Activated CD4-positive, alpha-beta T cell treated with anti-CD3 and anti-CD28 coated beads, Interleukin-2, amount 50 U/mL, for 16 hours (primary cell): ENCODE data around the gene COX7B.
"Not testable (repeated sequence)": the region's sequence is repeated elsewhere in the genome, so short reads cannot be mapped to it uniquely, and the experiment has no call there.

Experiments used
- DNase-seq: peaks from one replicate; pipeline ENCODE4 v3.0.0-alpha.2; 2020

COX7B gene, protein sequence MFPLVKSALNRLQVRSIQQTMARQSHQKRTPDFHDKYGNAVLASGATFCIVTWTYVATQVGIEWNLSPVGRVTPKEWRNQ

GRCh38 chrX:77899081-77899828 is at the start of gene COX7B:
Gene COX7B (plus strand): TSS chrX:77899468. CDS start chrX:77899554, 86 bp downstream.
- peak; percentile 92 for DNase-seq

GRCh38 chrX:77875372-77875771 is 23.9 kb upstream of the COX7B start:
- DNase-seq = no peak

- DNase-seq = not testable (repeated sequence)
These were observed 17.9 kb upstream of the COX7B start for GRCh38 chrX:77881418-77881817.

GRCh38 chrX:77892887-77893286 is 6.4 kb upstream of the COX7B start:
- no peak for DNase-seq

GRCh38 chrX:77893713-77894112 is 5.6 kb upstream of the COX7B start:
- DNase-seq = no peak

- peak; percentile 94 for DNase-seq
These were observed 4.1 kb upstream of the COX7B start, which contains the start of gene MAGT1 for GRCh38 chrX:77894921-77895886. Gene MAGT1 (minus strand): TSS chrX:77895435. CDS start chrX:77895410, 25 bp downstream.

- no peak for DNase-seq
These were observed 1.4 kb downstream of the COX7B start for GRCh38 chrX:77900688-77901087.

DNA sequence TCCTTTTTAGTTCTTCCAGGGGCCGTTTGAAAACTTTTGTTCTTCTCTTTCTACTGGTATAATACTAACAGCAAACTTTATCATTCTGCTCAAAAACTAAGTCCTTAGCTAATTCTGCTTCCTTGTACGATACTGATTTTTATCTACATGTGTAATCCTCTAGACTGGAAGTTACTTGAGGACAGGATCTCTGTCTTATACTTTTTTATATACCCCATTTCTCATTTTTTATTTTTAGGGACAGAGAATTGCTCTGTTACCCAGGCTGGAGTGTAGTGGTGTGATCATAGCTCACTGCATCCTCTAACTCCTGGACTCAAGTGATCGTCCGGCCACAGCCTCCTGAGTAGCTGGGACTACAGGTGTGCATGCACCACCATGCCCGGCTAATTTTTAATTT is 2.2 kb downstream of the COX7B start:
- no peak for DNase-seq

- peak; percentile 93 for DNase-seq
These were observed 11.0 kb downstream of the COX7B start, which contains the start of gene ATP7A for GRCh38 chrX:77910108-77910840. Gene ATP7A (plus strand): TSS chrX:77910693. CDS start chrX:77971642, 60,949 bp downstream.

- no peak for DNase-seq
These were observed 18.1 kb downstream of the COX7B start for GRCh38 chrX:77917294-77917933.

DNA sequence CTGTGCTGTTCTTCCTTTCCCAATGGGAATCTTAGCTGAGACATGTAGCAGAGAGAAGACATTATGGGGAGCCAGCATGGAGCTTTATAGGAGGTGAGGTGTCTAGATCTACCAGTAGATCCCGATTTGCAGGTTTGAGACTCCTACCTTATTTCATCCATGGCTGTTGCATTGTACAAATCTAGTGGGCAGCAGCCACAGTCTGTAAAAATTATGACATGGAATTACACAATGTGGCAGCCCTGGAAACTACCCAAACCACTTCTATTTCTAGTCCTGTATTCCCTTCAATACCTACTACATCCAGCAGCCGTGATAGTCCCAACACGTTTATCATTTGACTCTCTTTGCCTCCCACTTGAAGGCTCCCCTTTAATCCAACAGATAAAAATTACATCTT is 19.3 kb downstream of the COX7B start:
- no peak for DNase-seq

DNA sequence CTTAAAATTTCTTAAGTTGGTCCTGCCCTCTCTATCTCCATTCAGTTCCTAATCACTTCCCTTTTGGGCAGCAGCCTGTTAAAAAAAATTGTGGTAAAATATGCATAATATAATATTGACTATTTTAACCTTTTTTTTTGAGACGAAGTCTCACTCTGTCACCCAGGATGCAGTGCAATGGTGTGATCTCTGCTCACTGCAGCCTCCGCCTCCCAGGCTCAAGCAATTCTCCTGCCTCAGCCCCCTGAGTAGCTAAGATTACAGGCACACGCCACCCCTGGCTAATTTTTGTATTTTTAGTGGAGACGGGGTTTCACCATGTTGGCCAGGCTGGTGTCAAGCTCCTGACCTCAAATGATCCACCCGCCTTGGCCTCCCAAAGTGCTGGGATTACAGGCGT is 20.1 kb downstream of the COX7B start:
- not testable (repeated sequence) for DNase-seq

DNA sequence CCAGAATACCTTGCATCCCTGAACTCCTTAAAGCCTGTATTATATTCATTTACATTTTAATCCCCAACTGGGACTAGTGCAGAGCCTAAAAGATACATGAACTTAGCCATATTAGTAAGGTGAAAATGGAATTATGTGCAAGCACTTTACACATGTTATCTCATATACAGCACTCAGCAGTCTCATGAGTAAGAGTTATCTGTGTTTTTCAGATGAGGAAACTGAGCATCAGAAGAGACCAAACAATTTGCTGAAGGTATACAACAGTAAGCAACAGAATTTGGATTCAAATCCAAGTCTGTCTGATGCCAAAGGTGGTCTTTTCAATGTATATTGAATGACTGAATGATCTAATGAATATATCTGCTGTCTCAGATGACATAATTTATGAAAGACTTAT is 23.5 kb downstream of the COX7B start:
- DNase-seq = no peak

- DNase-seq = no peak
These were observed 25.1 kb downstream of the COX7B start for GRCh38 chrX:77924320-77924859.

GRCh38 chrX:77925764-77926163 is 26.5 kb downstream of the COX7B start:
- DNase-seq = no peak

DNA sequence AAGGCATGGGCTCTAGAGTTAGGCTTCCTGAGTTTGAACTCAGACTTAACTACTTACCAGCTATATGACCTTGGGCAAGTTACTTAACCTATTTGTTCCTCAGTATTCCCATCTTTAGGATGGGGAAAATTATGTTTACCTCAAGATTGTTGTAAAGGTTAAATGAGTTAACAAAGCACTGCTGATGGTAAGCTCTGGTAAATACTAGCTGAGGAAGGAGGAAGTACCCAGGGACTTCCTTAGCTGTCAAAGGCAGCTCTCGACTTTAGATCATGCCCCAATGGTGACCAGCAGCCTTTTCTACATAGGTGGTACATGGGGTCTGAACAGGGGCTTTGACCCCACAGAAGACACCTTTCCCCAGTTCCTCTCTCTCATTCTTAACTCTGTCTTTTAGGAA is 31.3 kb downstream of the COX7B start:
- DNase-seq = no peak

- DNase-seq = no peak
These were observed 36.6 kb downstream of the COX7B start for GRCh38 chrX:77935886-77936285.

DNA sequence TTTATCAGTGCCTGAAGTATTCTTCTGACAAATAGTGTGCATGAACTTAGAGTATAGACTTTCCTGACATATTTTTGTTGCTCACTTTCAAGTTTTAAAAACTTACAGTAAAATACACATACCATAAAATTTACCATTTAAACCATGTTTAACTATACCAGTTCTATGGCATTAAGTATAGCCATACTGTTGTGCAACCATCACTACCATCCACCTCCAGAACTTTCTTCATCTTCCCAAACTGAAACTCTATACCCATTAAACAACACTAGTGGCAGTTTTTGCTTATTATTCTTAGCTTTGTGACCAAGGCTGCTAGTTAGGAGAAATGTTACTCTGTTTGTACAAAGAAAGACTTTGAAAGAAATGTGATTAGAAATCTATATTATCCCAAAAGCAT is 37.0 kb downstream of the COX7B start:
- DNase-seq = no peak

DNA sequence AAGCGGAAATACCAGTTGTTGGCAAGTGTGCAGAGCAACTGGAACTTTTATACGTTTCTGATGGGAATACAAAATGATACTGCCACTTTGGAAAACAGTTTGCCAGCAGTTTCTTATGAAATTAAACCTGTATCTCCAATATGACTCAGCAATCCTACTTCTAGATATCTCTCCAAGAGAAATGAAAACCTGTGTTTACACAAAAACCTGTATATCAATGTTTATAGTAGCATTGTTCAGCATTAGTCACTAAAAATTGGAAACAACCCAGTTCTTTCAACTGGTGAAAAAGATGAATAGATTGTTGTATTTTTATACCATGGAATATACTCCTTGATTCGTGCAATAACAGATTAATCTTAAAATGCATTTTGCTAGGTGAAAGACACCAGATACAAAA is 38.0 kb downstream of the COX7B start:
- DNase-seq = no peak

DNA sequence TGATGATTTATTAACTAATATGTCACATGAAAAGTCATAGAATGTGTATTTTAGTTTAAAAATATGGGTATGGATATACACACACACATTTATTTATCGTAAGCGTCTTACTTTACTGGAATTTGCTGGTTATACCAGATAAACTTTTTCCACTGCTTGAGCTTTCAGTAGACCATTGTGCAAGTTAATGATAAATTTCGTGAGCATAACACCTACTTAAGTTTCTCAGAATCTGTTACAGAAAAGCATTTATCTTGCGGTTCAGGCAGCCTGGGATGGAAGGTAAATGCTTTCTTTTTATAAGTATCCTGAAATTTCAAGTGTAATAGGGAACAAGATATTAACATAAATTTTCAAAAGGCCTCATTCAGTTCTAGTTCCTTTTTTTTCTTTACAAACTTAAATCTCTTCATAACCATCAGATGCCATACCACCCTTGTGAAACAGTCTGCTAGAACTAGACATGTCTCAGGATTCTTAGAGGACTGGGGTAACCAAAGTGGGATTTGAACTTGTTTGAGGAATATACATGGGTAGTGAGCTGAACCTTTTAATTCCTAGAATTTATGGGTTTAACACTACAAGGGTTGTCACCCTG is 38.9 kb downstream of the COX7B start:
- DNase-seq = no peak

DNA sequence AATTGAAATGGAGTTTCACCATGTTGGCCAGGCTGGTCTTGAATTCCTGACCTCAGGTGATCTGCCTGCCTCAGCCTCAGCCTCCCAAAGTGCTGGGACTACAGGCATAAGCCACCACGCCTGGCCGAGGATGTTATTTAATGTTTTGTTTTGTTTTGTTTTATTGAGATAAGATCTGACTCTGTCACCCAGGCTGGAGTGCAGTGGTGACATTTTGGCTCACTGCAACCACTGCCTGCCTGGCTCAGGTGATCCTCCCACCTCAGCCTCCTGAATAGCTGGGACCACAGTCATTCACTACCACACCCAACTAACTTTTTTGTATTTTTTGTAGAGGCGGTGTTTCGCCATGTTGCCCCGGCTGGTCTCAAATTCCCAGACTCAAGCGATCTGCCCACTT is 45.8 kb downstream of the COX7B start:
- not testable (repeated sequence) for DNase-seq
